Neutrophil (primary cell): ENCODE measurements around the gene POU6F2.

ENCODE experiments used
- H3K27ac ChIP-seq: fragments of 200-600 bp; sonication (generic); 2 replicates; pipeline ENCODE4 v1.5.1; 2016; ENCODE audit warnings: mild to moderate bottlenecking, moderate library complexity
- H3K27me3 ChIP-seq: fragments of 200-600 bp; sonication (generic); 2 replicates; pipeline ENCODE4 v1.6.0; 2016; ENCODE audit warnings: mild to moderate bottlenecking
- H3K36me3 ChIP-seq: fragments of 200-600 bp; sonication (generic); 2 replicates; pipeline ENCODE4 v1.5.1; 2017
- H3K4me1 ChIP-seq, 2 experiments: fragments of 200-600 bp in 1 of 2; sonication (generic) in 1 of 2; 1 replicate in 1 of 2; 2 replicates in 1 of 2; pipeline versions ENCODE4 v1.5.1 to v1.6.1; 2013 to 2016; ENCODE audit warnings: low read depth in 1 of 2, low read length in 1 of 2, mild to moderate bottlenecking in 1 of 2, moderate library complexity in 1 of 2; ENCODE audit not compliant: control insufficient read depth in 1 of 2, insufficient read depth in 1 of 2
- H3K4me3 ChIP-seq, 2 experiments: fragments of 200-600 bp in 1 of 2; sonication (generic) in 1 of 2; 1 replicate in 1 of 2; 2 replicates in 1 of 2; pipeline ENCODE4 v1.5.1; 2013 to 2016; ENCODE audit warnings: low read depth in 1 of 2, low read length in 1 of 2, mild to moderate bottlenecking in 1 of 2, moderate library complexity in 1 of 2
- H3K9me3 ChIP-seq: fragments of 200-600 bp; sonication (generic); 2 replicates; pipeline ENCODE4 v1.5.1; 2016
- CTCF ChIP-seq: fragments of 200-600 bp; sonication (generic); IDR thresholded peaks from 2 replicates; pipeline ENCODE4 v1.5.1; 2016; ENCODE audit warnings: antibody characterized with exemption

POU6F2 gene

GRCh38 chr7:39360038-39360437 is 382.3 kb downstream of the POU6F2 start:
- no peaks in the 10 kb centered on the region for H3K4me1 ChIP-seq
- no peaks in the 10 kb centered on the region for H3K9me3 ChIP-seq
- no peaks in the 10 kb centered on the region for H3K36me3 ChIP-seq
- no peak for TF ChIP-seq CTCF
- H3K4me3 ChIP-seq, result no peak overlapping the region
- H3K27ac ChIP-seq, result no peak overlapping the region
- no peaks in the 10 kb centered on the region for H3K27me3 ChIP-seq

- TF ChIP-seq CTCF, result no peak
- H3K9me3 ChIP-seq, result no peaks in the 10 kb centered on the region
- no peaks in the 10 kb centered on the region for H3K27me3 ChIP-seq
- no peak overlapping the region for H3K27ac ChIP-seq
- H3K4me1 ChIP-seq, result no peaks in the 10 kb centered on the region
- no peak overlapping the region for H3K4me3 ChIP-seq
- no peaks in the 10 kb centered on the region for H3K36me3 ChIP-seq
Observed at GRCh38 chr7:39360766-39361165, 383.1 kb downstream of the POU6F2 start.

GRCh38 chr7:39365751-39366295 is 388.1 kb downstream of the POU6F2 start:
- no peaks in the 10 kb centered on the region for H3K9me3 ChIP-seq
- H3K27ac ChIP-seq, result no peak overlapping the region
- H3K36me3 ChIP-seq, result no peaks in the 10 kb centered on the region
- no peak for TF ChIP-seq CTCF
- H3K4me3 ChIP-seq, result no peak overlapping the region
- H3K27me3 ChIP-seq, result no peaks in the 10 kb centered on the region
- no peaks in the 10 kb centered on the region for H3K4me1 ChIP-seq

GRCh38 chr7:39367451-39367850 is 389.7 kb downstream of the POU6F2 start:
- TF ChIP-seq CTCF, result no peak
- no peak overlapping the region for H3K27ac ChIP-seq
- no peaks in the 10 kb centered on the region for H3K27me3 ChIP-seq
- no peaks in the 10 kb centered on the region for H3K9me3 ChIP-seq
- no peak overlapping the region for H3K4me3 ChIP-seq
- no peaks in the 10 kb centered on the region for H3K4me1 ChIP-seq
- no peaks in the 10 kb centered on the region for H3K36me3 ChIP-seq

GRCh38 chr7:39367943-39368342 is 390.2 kb downstream of the POU6F2 start:
- H3K4me3 ChIP-seq, result no peak overlapping the region
- no peaks in the 10 kb centered on the region for H3K36me3 ChIP-seq
- H3K4me1 ChIP-seq, result no peaks in the 10 kb centered on the region
- no peak for TF ChIP-seq CTCF
- H3K9me3 ChIP-seq, result no peaks in the 10 kb centered on the region
- H3K27ac ChIP-seq, result no peak overlapping the region
- no peaks in the 10 kb centered on the region for H3K27me3 ChIP-seq

GRCh38 chr7:39372383-39372782 is 394.7 kb downstream of the POU6F2 start:
- no peaks in the 10 kb centered on the region for H3K36me3 ChIP-seq
- TF ChIP-seq CTCF, result no peak
- H3K4me1 ChIP-seq, result no peaks in the 10 kb centered on the region
- no peak overlapping the region for H3K27ac ChIP-seq
- H3K4me3 ChIP-seq, result no peak overlapping the region
- H3K27me3 ChIP-seq, result no peaks in the 10 kb centered on the region
- H3K9me3 ChIP-seq, result no peaks in the 10 kb centered on the region
